GM12865 (cell line): Measurements from ENCODE around the gene GPR158.

Source experiments
- DNase-seq: peaks from one replicate; pipeline ENCODE4 v3.0.0; 2010; ENCODE audit warnings: low read depth
- H3K4me3 ChIP-seq: 2 replicates; pipeline ENCODE4 v1.5.1; 2011; ENCODE audit warnings: mild to moderate bottlenecking, low read depth, low read length, control low read depth
- CTCF ChIP-seq: IDR thresholded peaks from 2 replicates; pipeline ENCODE4 v1.5.1; 2011; ENCODE audit warnings: low read length, control low read depth, low read depth, inconsistent platforms; ENCODE audit not compliant: insufficient read depth; ENCODE audit errors: missing control alignments

The GPR158 gene

GRCh38 chr10:25174461-25175230 is at the start of gene GPR158:
Gene GPR158, plus strand, starts transcription at chr10:25175001. Its CDS starts 420 bp downstream, at chr10:25175421.
- TF ChIP-seq CTCF: no peak
- no peak within 1 kb of the TSS for H3K4me3 ChIP-seq
- DNase-seq: peak; percentile 65

GRCh38 chr10:25125201-25125611 is 49.6 kb upstream of the GPR158 start:
- TF ChIP-seq CTCF: no peak
- no peak for DNase-seq
- H3K4me3 ChIP-seq: no peak overlapping the region

- no peak for DNase-seq
- no peak overlapping the region for H3K4me3 ChIP-seq
- TF ChIP-seq CTCF: no peak
These were observed 45.2 kb upstream of the GPR158 start for GRCh38 chr10:25129592-25129991.

GRCh38 chr10:25130906-25131305 is 43.9 kb upstream of the GPR158 start:
- H3K4me3 ChIP-seq: no peak overlapping the region
- DNase-seq: no peak
- no peak for TF ChIP-seq CTCF

- DNase-seq: no peak
- TF ChIP-seq CTCF: no peak
- H3K4me3 ChIP-seq: no peak overlapping the region
These were observed 32.5 kb upstream of the GPR158 start for GRCh38 chr10:25142116-25142864.

GRCh38 chr10:25157650-25158049 is 17.2 kb upstream of the GPR158 start:
- DNase-seq: no peak
- H3K4me3 ChIP-seq: no peak overlapping the region
- TF ChIP-seq CTCF: no peak
